Gastrocnemius medialis (tissue), 4 donors: ENCODE measurements around the gene KCNH4.

ENCODE experiments used
- CTCF ChIP-seq, 5 experiments: fragments of 450-650 bp in 3 of 5; fragments of 200-600 bp in 2 of 5; sonication (generic) in 2 of 5; IDR thresholded peaks in 4 of 5; conservative IDR thresholded peaks in 1 of 5; 1 replicate in 4 of 5; 2 replicates in 1 of 5; pipeline ENCODE4 v1.5.1; 2016 to 2019; ENCODE audit warnings: antibody characterized with exemption in 5 of 5, mild to moderate bottlenecking in 3 of 5, moderate library complexity in 3 of 5
- POLR2A ChIP-seq, 2 donors: fragments of 450-650 bp; IDR thresholded peaks; one replicate each; pipeline ENCODE4 v1.6.1; 2017; ENCODE audit warnings: antibody characterized with exemption in 2 of 2, mild to moderate bottlenecking in 2 of 2, moderate library complexity in 2 of 2

DNA sequence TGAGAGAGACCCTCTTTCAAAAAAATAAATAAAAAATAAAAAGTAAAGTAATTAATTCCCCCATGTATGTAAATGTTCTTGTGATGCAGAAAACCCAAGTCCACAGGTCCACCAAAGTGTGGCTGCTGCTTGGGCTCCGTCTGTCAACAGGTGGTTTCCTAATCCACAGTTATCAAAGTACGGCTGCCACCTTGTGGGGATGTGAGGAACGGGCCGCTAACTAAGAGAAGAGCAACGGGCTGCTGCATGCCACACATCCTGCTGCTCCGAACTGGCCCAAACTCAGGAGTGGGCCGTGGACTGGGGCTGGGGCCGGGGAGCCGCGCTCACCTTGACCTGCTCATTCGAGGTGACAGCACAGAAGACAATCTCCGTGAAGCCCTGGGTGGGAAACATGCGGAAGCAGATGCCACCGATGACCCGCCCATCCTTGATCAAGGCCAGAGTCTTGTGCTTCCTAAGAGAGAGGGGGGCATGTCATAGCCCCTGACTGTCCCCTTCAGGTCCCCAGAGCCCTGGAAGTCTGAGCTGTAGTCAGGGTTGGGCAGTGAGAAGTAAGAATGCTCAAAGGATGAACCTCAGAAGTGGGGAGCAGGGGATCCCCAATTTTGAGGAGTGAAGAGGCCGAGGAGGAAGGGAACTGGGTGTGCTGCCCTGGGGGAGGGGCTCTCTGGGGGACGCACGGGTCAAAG, 64.1 kb downstream of the KCNH4 start:
- peak; percentile 82 to 87 (median 86) for TF ChIP-seq CTCF (IDR thresholded peaks at IDR 0.05 in 4 of 5, conservative IDR thresholded peaks at IDR 0.05 in 1 of 5)
- no peak for TF ChIP-seq POLR2A (IDR thresholded peaks at IDR 0.05)
